AG09319 (cell line): ENCODE data around the gene HRG.

Experiments
- DNase-seq: peaks from one replicate; pipeline ENCODE4 v3.0.0-alpha.2; 2010; ENCODE audit warnings: low read depth; ENCODE audit errors: extremely low read depth
- CTCF ChIP-seq: IDR thresholded peaks from 2 replicates; pipeline ENCODE4 v1.5.1; 2011; ENCODE audit warnings: low read depth, mild to moderate bottlenecking, inconsistent platforms, low read length, moderate library complexity

HRG gene

GRCh38 chr3:186665625-186666188 lies at the start of gene HRG:
Gene HRG (plus strand): TSS chr3:186666014. CDS start chr3:186666032, 18 bp downstream.
- no peak for TF ChIP-seq CTCF

GRCh38 chr3:186616299-186616617 lies 49.6 kb upstream of the HRG start:
- no peak for DNase-seq
- no peak for TF ChIP-seq CTCF

More at GRCh38 chr3:186665625-186666188, at the start of gene HRG:
- DNase-seq = no peak

GRCh38 chr3:186617036-186617946 lies 48.5 kb upstream of the HRG start:
- peak; percentile 96 for TF ChIP-seq CTCF
- DNase-seq = peak; percentile 96

- TF ChIP-seq CTCF = no peak
- DNase-seq = no peak
Observed at GRCh38 chr3:186618318-186618938, 47.4 kb upstream of the HRG start.

- no peak for TF ChIP-seq CTCF
- no peak for DNase-seq
Observed at GRCh38 chr3:186619787-186620212, 46.0 kb upstream of the HRG start.

GRCh38 chr3:186620213-186621092 lies 45.4 kb upstream of the HRG start:
- TF ChIP-seq CTCF = no peak

More at GRCh38 chr3:186620213-186621092, 45.4 kb upstream of the HRG start:
- DNase-seq = no peak
